Choroid plexus epithelial cell (primary cell): Measurements from ENCODE around the gene NAGS.

Experiments
- DNase-seq: peaks from one replicate; pipeline ENCODE4 v3.0.0-alpha.2; 2010; ENCODE audit warnings: low read depth
- H3K4me3 ChIP-seq: 2 replicates; pipeline ENCODE4 v1.5.1; 2011; ENCODE audit warnings: low read depth, mild to moderate bottlenecking, control low read depth, low read length, moderate library complexity
- CTCF ChIP-seq: conservative IDR thresholded peaks from 2 replicates; pipeline ENCODE4 v1.5.1; 2011; ENCODE audit warnings: low read depth, mild to moderate bottlenecking, control low read depth, inconsistent platforms, low read length, moderate library complexity

NAGS gene

GRCh38 chr17:43998552-43998951 lies 5.9 kb upstream of the NAGS start:
- no peak for TF ChIP-seq CTCF

GRCh38 chr17:43999024-43999423 lies 5.4 kb upstream of the NAGS start:
- no peak for TF ChIP-seq CTCF
- H3K4me3 ChIP-seq = no peak overlapping the region
- DNase-seq = no peak

More at GRCh38 chr17:43998552-43998951, 5.9 kb upstream of the NAGS start:
- no peak overlapping the region for H3K4me3 ChIP-seq
- DNase-seq = peak; percentile 57

- DNase-seq = no peak
- no peak overlapping the region for H3K4me3 ChIP-seq
- no peak for TF ChIP-seq CTCF
Measured at GRCh38 chr17:44000141-44000860, 4.1 kb upstream of the NAGS start.

- H3K4me3 ChIP-seq = no peak overlapping the region
- no peak for TF ChIP-seq CTCF
- DNase-seq = no peak
Measured at GRCh38 chr17:44000871-44001460, 3.5 kb upstream of the NAGS start.

GRCh38 chr17:44001461-44001920 lies 2.9 kb upstream of the NAGS start:
- DNase-seq = no peak
- no peak overlapping the region for H3K4me3 ChIP-seq
- no peak for TF ChIP-seq CTCF

- no peak overlapping the region for H3K4me3 ChIP-seq
- no peak for TF ChIP-seq CTCF
- DNase-seq = peak; percentile 89
Measured at GRCh38 chr17:44002141-44002848, 2.1 kb upstream of the NAGS start.
